Thyroid gland (tissue), 4 donors: ENCODE measurements around the gene HEATR5A.

Experiments used
- CTCF ChIP-seq, 6 experiments: fragments of 200-600 bp in 3 of 6; fragments of 450-650 bp in 3 of 6; sonication (generic) in 3 of 6; IDR thresholded peaks; one replicate each; pipeline ENCODE4 v1.5.1; 2016 to 2019; ENCODE audit warnings: antibody characterized with exemption in 6 of 6, mild to moderate bottlenecking in 2 of 6, inconsistent platforms in 1 of 6, moderate library complexity in 1 of 6
- POLR2A ChIP-seq, 2 donors: fragments of 450-650 bp; IDR thresholded peaks; one replicate each; pipeline ENCODE4 v1.6.1; 2017; ENCODE audit warnings: antibody characterized with exemption in 2 of 2, mild to moderate bottlenecking in 2 of 2, moderate library complexity in 1 of 2

- TF ChIP-seq CTCF (IDR thresholded peaks at IDR 0.05) (no peak), POLR2A (IDR thresholded peaks at IDR 0.05) (no peak)
Observed at GRCh38 chr14:31380106-31380505, 40.2 kb downstream of the HEATR5A start.
